ENCODE results near the gene COL27A1. TPM values are rescaled to one million over a fixed set of nuclear protein-coding genes. Genes with fewer than 3 reads are reported as not detected.

Gene COL27A1
- total and polyA plus RNA-seq, 2 donors (not counting 3 experiments of a cell fraction or from before 2014, with no cell fraction given) = 14.7 to 49.1 TPM

DNA sequence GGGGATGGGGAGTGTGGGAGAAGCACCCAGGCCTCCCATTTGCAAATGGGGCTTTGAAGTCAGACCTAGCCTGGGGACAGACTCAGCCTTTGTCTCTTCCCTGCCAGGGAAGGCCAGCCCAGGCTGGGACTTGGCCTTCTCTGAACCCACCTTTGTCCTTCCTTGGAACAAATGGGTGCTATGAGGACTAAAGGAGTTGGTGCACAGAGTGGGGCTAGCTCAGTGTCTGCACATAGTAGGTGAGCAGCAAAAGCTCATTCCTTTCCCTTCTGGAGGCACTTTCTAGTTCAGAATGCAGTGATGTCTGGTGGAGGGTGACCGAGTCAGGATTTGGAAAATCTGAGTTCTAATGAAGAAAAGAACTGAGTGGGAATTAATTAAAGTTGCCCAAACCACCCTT, 37.2 kb downstream of the COL27A1 start:
- CTCF ChIA-PET = interaction anchor here (1.3 kb wide), 1 partner anchor 8 kb away, joined by 3 read pairs; no protein-coding TSS in a partner anchor
- TF ChIP-seq CTCF (IDR thresholded peaks at IDR 0.05; ENCODE audit: extremely low read depth in 1 of 2, insufficient read depth in 1 of 2, low read depth in 1 of 2, low read length in 2 of 2) = no peak
- TF ChIP-seq POLR2AphosphoS5 (IDR thresholded peaks at IDR 0.05; ENCODE audit: insufficient read depth, low read depth, low read length) = no peak
- TF ChIP-seq POLR2A (IDR thresholded peaks at IDR 0.05; ENCODE audit: low read depth, low read length) = no peak
- TF ChIP-seq, protein P1, sequence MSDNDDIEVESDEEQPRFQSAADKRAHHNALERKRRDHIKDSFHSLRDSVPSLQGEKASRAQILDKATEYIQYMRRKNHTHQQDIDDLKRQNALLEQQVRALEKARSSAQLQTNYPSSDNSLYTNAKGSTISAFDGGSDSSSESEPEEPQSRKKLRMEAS (IDR thresholded peaks at IDR 0.05; ENCODE audit: insufficient read depth, insufficient read length) = no peak
- TF ChIP-seq GATA2 (IDR thresholded peaks at IDR 0.05; ENCODE audit: insufficient read depth, insufficient read length, low read depth, low read length) = no peak
- TF ChIP-seq JUN (IDR thresholded peaks at IDR 0.05; ENCODE audit: borderline replicate concordance, insufficient read depth, insufficient read length, low read depth) = no peak
- no peak for TF ChIP-seq FOS (IDR thresholded peaks at IDR 0.05; ENCODE audit: borderline replicate concordance, insufficient read depth, low read length)
- no peak for TF ChIP-seq EZH2 (IDR thresholded peaks at IDR 0.05; ENCODE audit: borderline replicate concordance, low read depth, low read length, severe bottlenecking)
- TF ChIP-seq MYC (IDR thresholded peaks at IDR 0.05; ENCODE audit: low read depth, low read length) = no peak
- no peak overlapping the region for H2AFZ ChIP-seq (ENCODE audit: low read depth, low read length)
- no peak overlapping the region for H3K4me2 ChIP-seq (ENCODE audit: insufficient read depth, low read length)
- FAIRE-seq (no peak), DNase-seq (ENCODE audit: low read depth, low spot score) (no peak)
- H3K36me3 ChIP-seq (ENCODE audit: control insufficient read depth in 2 of 2, extremely low read depth in 1 of 2, insufficient read depth in 2 of 2, low read length in 2 of 2) = no peaks in the 10 kb centered on the region
- intact Hi-C loops (cut with micrococcal nuclease) (no loop called here), dilution Hi-C loops (cut with MboI; ENCODE audit: extremely low pct_ligation_motif_present, low sequenced_read_pairs) (no loop called here)
- no peak overlapping the region for H3K27ac ChIP-seq (ENCODE audit: insufficient read depth, low read depth, low read length)
- no peaks in the 10 kb centered on the region for H4K20me1 ChIP-seq (replicated peaks; ENCODE audit: control insufficient read depth, extremely low read depth, insufficient read depth, low read length)
- no TSS peak for BruUV-seq (replicated peaks)
- H3K9ac ChIP-seq (replicated peaks; ENCODE audit: extremely low read depth, insufficient read depth, low read length) = no peak overlapping the region
- POLR2A ChIA-PET = no interaction called here
- no peak overlapping the region for H3K4me3 ChIP-seq (replicated peaks in 1 of 3; ENCODE audit: insufficient read depth in 1 of 3, low read depth in 1 of 3, low read length in 3 of 3)
- no peaks in the 10 kb centered on the region for H3K4me1 ChIP-seq (ENCODE audit: control insufficient read depth, extremely low read depth, insufficient read depth, low read length)
- no peaks in the 10 kb centered on the region for H3K9me1 ChIP-seq (replicated peaks; ENCODE audit: control insufficient read depth, extremely low read depth, insufficient read depth, low read length)
- no peaks in the 10 kb centered on the region for H3K27me3 ChIP-seq (ENCODE audit: control insufficient read depth in 2 of 2, insufficient read depth in 2 of 2, low read length in 2 of 2)
- no peaks in the 10 kb centered on the region for H3K79me2 ChIP-seq (ENCODE audit: control insufficient read depth, insufficient read depth, low read length)
- H3K9me3 ChIP-seq (replicated peaks; ENCODE audit: control insufficient read depth, insufficient read depth, low read length) = no peaks in the 10 kb centered on the region

Measured in endothelial cell of umbilical vein (primary cell).